KOPT-K1 (cell line): ENCODE measurements around the gene PTHLH.

ENCODE experiments used
- H3K27ac ChIP-seq: fragments of 200-600 bp; sonication (generic); 2 replicates; pipeline ENCODE4 v1.5.1; 2016; ENCODE audit warnings: antibody characterized with exemption, mild to moderate bottlenecking, low read depth, low read length; ENCODE audit not compliant: poor library complexity, severe bottlenecking
- H3K36me3 ChIP-seq: fragments of 200-600 bp; sonication (generic); 2 replicates; pipeline ENCODE4 v1.5.1; 2017; ENCODE audit warnings: antibody characterized with exemption, mild to moderate bottlenecking, low read length, moderate library complexity; ENCODE audit not compliant: insufficient read depth
- H3K9me3 ChIP-seq: fragments of 200-600 bp; sonication (generic); 2 replicates; pipeline ENCODE4 v1.5.1; 2017; ENCODE audit warnings: antibody characterized with exemption, low read length, mild to moderate bottlenecking; ENCODE audit not compliant: insufficient read depth, poor library complexity, severe bottlenecking

The PTHLH gene

GRCh38 chr12:27972721-27973120 lies at the start of gene PTHLH:
Gene PTHLH, minus strand, starts transcription at chr12:27972733. Its CDS starts 3,239 bp downstream, at chr12:27969494.
- H3K36me3 ChIP-seq, result no peaks in the 10 kb centered on the region
- no peaks in the 10 kb centered on the region for H3K9me3 ChIP-seq
- no peak within 1 kb of the TSS for H3K27ac ChIP-seq

DNA sequence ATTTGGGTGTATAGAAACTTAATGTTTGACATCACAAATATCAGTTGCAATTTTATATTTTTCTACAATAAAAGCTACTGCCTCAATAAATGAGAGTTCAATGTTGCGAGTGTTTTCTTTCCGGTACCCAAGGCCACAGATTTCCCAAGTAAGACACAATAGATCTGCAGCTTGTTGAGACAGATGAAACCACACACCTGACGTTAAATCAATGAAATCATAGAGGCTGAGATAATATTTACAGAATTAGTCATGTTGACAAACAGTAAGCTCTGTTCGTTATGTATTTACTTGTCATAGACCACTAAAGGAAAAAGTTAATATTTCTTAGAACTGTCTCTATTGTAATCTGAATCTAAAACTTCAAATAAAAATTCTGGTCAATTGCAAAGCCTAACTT lies 49.2 kb upstream of the PTHLH start:
- no peaks in the 10 kb centered on the region for H3K9me3 ChIP-seq
- no peak overlapping the region for H3K27ac ChIP-seq
- H3K36me3 ChIP-seq, result no peaks in the 10 kb centered on the region

DNA sequence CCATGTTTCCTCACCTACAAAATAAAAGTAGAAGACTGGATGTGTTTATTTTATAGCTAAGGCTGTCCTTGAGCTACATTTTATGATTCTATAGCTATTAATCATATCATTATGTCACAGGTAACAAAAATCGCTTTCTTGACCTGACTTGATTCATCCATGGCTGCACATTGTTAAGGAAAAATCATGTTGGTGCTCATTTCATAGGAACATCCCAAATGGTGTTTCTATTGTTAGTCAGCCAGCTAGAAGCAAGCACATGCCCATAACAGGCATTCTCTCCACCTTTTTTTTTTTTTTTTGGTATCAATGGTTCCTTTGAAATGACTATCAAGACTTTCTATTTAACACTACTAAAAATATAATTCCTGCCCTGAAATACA lies 45.3 kb upstream of the PTHLH start:
- Histone ChIP-seq H3K27ac (no peak overlapping the region), H3K9me3 (no peaks in the 10 kb centered on the region), H3K36me3 (no peaks in the 10 kb centered on the region)

- Histone ChIP-seq H3K27ac (no peak overlapping the region), H3K36me3 (no peaks in the 10 kb centered on the region), H3K9me3 (no peaks in the 10 kb centered on the region)
These were observed 44.8 kb upstream of the PTHLH start for GRCh38 chr12:28017126-28017872.

GRCh38 chr12:28015165-28015564 lies 42.6 kb upstream of the PTHLH start:
- Histone ChIP-seq H3K27ac (no peak overlapping the region), H3K36me3 (no peaks in the 10 kb centered on the region), H3K9me3 (no peaks in the 10 kb centered on the region)

DNA sequence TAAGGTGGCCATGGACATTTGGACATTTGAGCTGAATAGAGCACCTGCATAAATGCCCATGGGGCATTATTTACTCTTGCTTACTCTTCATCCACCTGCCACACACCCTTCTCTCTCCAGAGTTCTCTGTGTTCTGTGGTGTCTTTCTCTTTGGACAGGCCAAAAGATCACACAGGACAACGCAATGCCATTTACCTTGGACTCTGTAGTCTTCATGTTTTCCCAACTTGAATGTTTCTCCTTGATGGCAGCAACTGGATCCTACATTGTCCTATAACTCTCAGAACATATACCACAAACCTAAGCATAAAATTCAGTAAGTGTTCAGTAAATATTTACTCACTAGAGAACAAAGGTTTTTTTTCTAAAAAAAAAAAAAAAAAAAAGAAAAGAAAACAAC lies 41.7 kb upstream of the PTHLH start:
- Histone ChIP-seq H3K27ac (no peak overlapping the region), H3K9me3 (no peaks in the 10 kb centered on the region), H3K36me3 (no peaks in the 10 kb centered on the region)

DNA sequence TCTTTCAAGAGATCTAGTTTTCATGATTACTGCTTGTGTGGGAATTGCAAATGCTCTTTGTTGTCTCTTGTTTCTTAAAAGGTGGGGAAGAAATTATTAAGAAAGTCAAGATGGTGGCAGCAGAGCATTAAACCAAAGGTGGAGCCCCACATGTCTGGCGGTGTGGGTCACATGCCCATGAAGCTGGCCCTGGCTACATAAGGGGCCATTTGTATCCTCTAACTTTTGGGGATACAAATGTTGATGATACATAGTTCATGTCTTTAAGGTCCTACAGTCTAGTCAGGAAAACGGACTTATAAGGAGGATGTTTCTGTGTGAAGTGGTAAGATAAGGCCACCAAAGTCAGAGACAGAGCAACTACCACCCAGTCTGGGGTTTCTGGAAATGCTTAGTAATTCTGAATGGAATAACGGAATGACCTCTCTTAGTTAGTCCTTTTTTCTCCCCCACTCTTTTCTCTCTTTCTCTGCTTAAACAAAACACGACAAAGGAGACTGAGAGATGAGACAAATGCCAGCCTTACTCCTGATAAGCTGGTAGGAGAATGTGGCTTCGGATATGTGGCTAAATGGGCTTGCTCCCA lies 39.9 kb upstream of the PTHLH start:
- Histone ChIP-seq H3K27ac (no peak overlapping the region), H3K36me3 (no peaks in the 10 kb centered on the region), H3K9me3 (no peaks in the 10 kb centered on the region)

DNA sequence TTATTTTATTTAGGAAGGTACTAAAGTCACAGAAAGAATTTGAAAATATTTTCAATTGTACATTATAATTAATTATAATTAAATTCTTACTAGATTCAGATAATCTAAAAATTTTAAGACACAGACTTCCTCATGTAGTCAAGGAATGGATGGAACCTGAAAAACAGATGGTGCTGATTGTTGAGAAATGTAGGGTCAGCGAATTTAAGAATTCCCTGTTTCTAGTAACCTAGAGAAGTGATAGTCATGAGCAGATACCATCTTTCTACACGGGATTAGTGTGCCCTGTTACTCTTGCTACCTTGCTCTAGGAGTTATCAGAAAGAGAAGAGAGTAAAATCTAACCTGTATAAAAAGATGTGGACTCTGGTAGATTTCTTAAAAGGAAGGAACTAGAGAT lies 37.5 kb upstream of the PTHLH start:
- H3K9me3 ChIP-seq, result no peaks in the 10 kb centered on the region
- no peaks in the 10 kb centered on the region for H3K36me3 ChIP-seq
- H3K27ac ChIP-seq, result no peak overlapping the region

DNA sequence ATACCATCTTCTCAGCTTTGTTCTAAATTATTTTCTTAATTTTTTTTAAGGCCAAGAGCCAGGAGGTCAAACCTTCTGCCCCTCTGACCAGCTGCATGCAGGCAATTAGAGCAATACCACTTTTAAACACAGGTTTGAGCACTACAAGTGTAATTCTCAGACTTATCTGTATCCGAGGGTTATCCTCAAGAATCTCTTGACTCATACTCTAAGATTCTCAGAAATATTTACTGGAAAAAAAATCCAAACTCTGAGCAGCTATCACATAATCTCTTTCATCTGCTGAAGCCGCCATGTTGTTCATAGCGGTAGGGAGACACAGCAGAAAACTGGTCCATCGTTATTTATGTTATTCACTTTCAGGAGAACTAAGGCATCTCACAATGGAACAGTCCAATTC lies 27.4 kb upstream of the PTHLH start:
- Histone ChIP-seq H3K9me3 (no peaks in the 10 kb centered on the region), H3K36me3 (no peaks in the 10 kb centered on the region), H3K27ac (no peak overlapping the region)

DNA sequence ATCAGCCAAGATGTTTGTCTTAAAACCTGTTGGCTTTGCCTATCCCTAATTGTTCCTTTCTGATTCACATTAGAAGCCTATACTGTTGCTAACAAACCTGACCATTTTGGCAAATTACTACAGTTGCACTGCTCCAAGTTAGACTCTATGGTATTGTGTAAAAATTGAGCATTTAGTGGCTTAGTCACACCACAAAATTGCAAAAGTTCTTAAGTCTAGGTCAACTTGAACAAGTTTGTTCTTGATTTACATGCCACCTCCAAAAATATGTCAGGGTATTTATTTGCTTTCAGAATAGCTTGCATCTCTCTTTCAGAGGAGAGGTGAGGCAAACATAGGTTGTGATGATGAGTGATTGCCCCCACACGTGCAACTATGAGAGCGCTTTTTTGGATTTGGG lies 27.0 kb upstream of the PTHLH start:
- Histone ChIP-seq H3K9me3 (no peaks in the 10 kb centered on the region), H3K27ac (no peak overlapping the region), H3K36me3 (no peaks in the 10 kb centered on the region)

DNA sequence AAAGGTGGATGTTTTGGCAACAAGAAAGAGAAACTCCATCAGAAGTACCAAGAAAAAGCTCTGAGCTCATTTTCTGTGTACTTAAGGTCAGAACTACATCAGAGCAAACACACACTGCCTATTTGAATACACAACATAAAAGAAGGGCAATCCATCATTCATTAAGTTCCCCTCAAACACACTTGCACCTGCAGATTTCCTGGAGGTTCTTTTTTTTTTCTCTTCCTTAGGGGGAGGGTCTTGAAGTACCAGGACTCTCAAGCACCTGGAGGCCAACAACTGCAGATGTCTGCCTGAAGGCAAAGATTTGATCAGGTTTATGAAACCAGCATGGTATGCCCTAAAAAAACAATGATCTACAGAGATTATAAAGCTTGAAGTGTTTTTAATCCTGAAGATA lies 26.1 kb upstream of the PTHLH start:
- Histone ChIP-seq H3K9me3 (no peaks in the 10 kb centered on the region), H3K36me3 (no peaks in the 10 kb centered on the region), H3K27ac (no peak overlapping the region)

DNA sequence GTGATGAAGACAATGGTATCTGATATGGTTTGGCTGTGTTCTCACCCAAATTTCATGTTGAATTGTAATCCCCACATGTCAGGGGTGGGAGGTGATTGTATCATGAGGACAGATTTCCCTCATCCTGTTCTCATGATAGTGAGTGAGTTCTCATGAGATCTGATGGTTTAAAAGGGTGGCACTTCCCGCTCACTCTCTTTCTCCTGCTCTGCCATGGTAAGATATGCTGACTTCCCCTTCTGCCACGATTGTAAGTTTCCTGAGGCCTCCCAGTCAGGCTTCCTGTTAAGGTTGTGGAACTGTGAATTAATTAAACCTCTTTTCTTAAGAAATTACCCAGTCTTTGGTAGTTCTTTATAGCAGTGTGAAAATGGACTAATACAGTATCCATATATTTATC lies 25.6 kb upstream of the PTHLH start:
- Histone ChIP-seq H3K36me3 (no peaks in the 10 kb centered on the region), H3K27ac (no peak overlapping the region), H3K9me3 (no peaks in the 10 kb centered on the region)

DNA sequence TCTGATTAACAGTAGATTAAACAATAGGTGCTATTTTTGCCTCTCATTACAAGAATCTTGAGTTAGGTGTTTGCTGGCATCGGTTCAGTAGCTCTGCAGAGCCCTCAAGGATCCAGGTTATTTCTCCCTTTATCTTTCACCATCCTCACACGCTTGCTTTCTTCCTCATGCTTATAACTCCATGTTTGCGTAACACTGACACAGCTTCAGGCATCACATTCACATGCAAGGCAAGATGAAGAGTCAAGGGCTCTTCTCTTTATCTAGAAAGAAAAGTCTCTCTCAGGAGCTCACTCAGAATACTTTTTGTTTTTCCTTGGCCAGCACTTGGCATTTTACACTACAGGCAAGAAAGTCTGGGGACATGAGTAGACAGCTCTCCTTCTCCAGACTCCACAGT lies 24.2 kb upstream of the PTHLH start:
- H3K9me3 ChIP-seq, result no peaks in the 10 kb centered on the region
- no peak overlapping the region for H3K27ac ChIP-seq
- H3K36me3 ChIP-seq, result no peaks in the 10 kb centered on the region

DNA sequence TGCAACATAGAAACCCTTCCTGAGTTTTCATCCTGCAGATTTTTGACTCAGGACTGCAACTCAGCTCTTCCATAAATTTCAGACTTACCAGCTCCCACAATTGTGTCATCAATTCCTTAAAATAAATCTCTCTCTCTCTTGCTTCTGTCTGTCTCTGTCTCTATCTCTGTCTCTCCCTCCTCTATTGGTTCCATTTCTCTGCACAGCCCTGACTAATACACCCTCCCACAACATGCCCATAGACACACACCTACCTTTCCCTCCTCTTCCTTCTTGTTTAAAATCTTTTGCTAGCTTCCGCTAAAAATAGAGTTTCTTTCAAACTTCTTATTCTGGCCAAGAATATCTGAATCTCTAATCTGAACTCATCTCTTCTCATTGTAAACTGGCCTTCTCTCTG lies 22.9 kb upstream of the PTHLH start:
- Histone ChIP-seq H3K9me3 (peaks cover 11% of the 10 kb centered on the region), H3K36me3 (no peaks in the 10 kb centered on the region), H3K27ac (no peak overlapping the region)

- H3K36me3 ChIP-seq, result no peaks in the 10 kb centered on the region
These were observed 16.2 kb upstream of the PTHLH start for GRCh38 chr12:27988594-27989233.

DNA sequence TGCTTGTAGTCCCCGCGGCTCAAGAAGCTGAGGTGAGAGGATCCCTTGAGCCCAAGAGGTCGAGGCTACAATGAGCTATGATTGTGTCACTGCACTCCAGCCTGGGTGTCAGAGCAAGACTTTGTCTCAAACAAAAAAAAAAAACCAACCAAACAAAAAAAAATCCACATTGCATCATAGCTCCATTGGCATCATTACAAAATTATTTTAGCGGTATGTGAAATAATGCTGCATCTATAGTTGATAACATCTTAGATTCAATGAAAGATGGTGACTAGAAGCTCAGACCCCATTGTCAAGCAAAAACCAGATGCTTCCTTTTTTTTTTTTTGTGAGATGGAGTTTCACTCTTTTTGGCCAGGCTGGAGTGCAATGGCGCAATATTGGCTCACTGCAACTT lies 14.8 kb upstream of the PTHLH start:
- Histone ChIP-seq H3K9me3 (peaks cover 11% of the 10 kb centered on the region), H3K36me3 (no peaks in the 10 kb centered on the region), H3K27ac (no peak overlapping the region)

More at GRCh38 chr12:27988594-27989233, 16.2 kb upstream of the PTHLH start:
- Histone ChIP-seq H3K27ac (no peak overlapping the region), H3K9me3 (peaks cover 11% of the 10 kb centered on the region)
